Stimulated activated CD4-positive, alpha-beta T cell treated with anti-CD3 and anti-CD28 coated beads, Interleukin-12 subunit alpha, Interleukin-12 subunit beta, amount 100 ng/mL, for 48 hours (primary cell): ENCODE results near the gene CTSS.
"Not testable (repeated sequence)": the region's sequence is repeated elsewhere in the genome, so short reads cannot be mapped to it uniquely, and the experiment has no call there.

ENCODE experiments used
- DNase-seq, 3 donors: peaks; one replicate each; pipeline ENCODE4 v3.0.0-alpha.2; 2020; ENCODE audit warnings: low read depth in 2 of 3, low spot score in 1 of 3

Gene CTSS

GRCh38 chr1:150765296-150765976 lies at the start of gene CTSS:
Gene CTSS, minus strand, starts transcription at chr1:150765778. Its CDS starts 1,015 bp downstream, at chr1:150764763.
- DNase-seq, result no peak

GRCh38 chr1:150813028-150813707 lies 47.6 kb upstream of the CTSS start:
- DNase-seq, result peak in 1 of 3 donors; percentile 2

GRCh38 chr1:150810958-150811659 lies 45.5 kb upstream of the CTSS start:
- no peak for DNase-seq

GRCh38 chr1:150809651-150810050 lies 44.1 kb upstream of the CTSS start:
- DNase-seq, result no peak

- no peak for DNase-seq
Measured at GRCh38 chr1:150808846-150809245, 43.3 kb upstream of the CTSS start.

- no peak for DNase-seq
Measured at GRCh38 chr1:150808121-150808520, 42.5 kb upstream of the CTSS start, which contains the start of gene CTSK. Gene CTSK, minus strand, starts transcription at chr1:150808260. Its CDS starts 1,455 bp downstream, at chr1:150806805.

- DNase-seq, result no peak
Measured at GRCh38 chr1:150807249-150808023, 41.9 kb upstream of the CTSS start.

GRCh38 chr1:150805899-150806298 lies 40.3 kb upstream of the CTSS start:
- DNase-seq, result no peak

- DNase-seq, result no peak
Measured at GRCh38 chr1:150804671-150805070, 39.1 kb upstream of the CTSS start.

GRCh38 chr1:150799089-150799488 lies 33.5 kb upstream of the CTSS start:
- no peak for DNase-seq

GRCh38 chr1:150798525-150798924 lies 32.9 kb upstream of the CTSS start:
- DNase-seq, result no peak

GRCh38 chr1:150796374-150796773 lies 30.8 kb upstream of the CTSS start:
- no peak for DNase-seq

GRCh38 chr1:150793778-150794177 lies 28.2 kb upstream of the CTSS start:
- not testable (repeated sequence) for DNase-seq

- no peak for DNase-seq
Measured at GRCh38 chr1:150793221-150793620, 27.6 kb upstream of the CTSS start.

- no peak for DNase-seq
Measured at GRCh38 chr1:150791585-150791984, 26.0 kb upstream of the CTSS start.

- DNase-seq, result no peak
Measured at GRCh38 chr1:150789396-150789795, 23.8 kb upstream of the CTSS start.

GRCh38 chr1:150788946-150789345 lies 23.4 kb upstream of the CTSS start:
- DNase-seq, result no peak

- no peak for DNase-seq
Measured at GRCh38 chr1:150787455-150787854, 21.9 kb upstream of the CTSS start.

- DNase-seq, result no peak
Measured at GRCh38 chr1:150780510-150780909, 14.9 kb upstream of the CTSS start.

- DNase-seq, result no peak
Measured at GRCh38 chr1:150778409-150778808, 12.8 kb upstream of the CTSS start.

- DNase-seq, result no peak
Measured at GRCh38 chr1:150777544-150777943, 12.0 kb upstream of the CTSS start.
